GM18505 (cell line): ENCODE measurements around the gene NAA11.

Source experiments
- ATAC-seq: cut with Tn5 transposase; IDR thresholded peaks from one replicate; pipeline ENCODE4 v1.9.1; 2021; ENCODE audit not compliant: unreplicated experiment
- POLR2A ChIP-seq: IDR thresholded peaks from 4 replicates; pipeline ENCODE4 v1.6.1; 2011; ENCODE audit warnings: borderline replicate concordance; ENCODE audit not compliant: insufficient read depth, insufficient read length; ENCODE audit errors: extremely low read depth

The NAA11 gene

GRCh38 chr4:79325864-79326328, at the start of gene NAA11:
TSS of gene NAA11 (minus strand) at chr4:79326061. CDS start at chr4:79325877, 184 bp downstream.
- no peak for ATAC-seq

GRCh38 chr4:79370026-79370425, 44.2 kb upstream of the NAA11 start:
- no peak for TF ChIP-seq POLR2A
- no peak for ATAC-seq

More at GRCh38 chr4:79325864-79326328, at the start of gene NAA11:
- no peak for TF ChIP-seq POLR2A

GRCh38 chr4:79367096-79367495, 41.2 kb upstream of the NAA11 start:
- no peak for ATAC-seq

GRCh38 chr4:79366422-79366821, 40.6 kb upstream of the NAA11 start:
- no peak for TF ChIP-seq POLR2A

More at GRCh38 chr4:79367096-79367495, 41.2 kb upstream of the NAA11 start:
- no peak for TF ChIP-seq POLR2A

GRCh38 chr4:79364061-79364460, 38.2 kb upstream of the NAA11 start:
- no peak for ATAC-seq

More at GRCh38 chr4:79366422-79366821, 40.6 kb upstream of the NAA11 start:
- no peak for ATAC-seq

GRCh38 chr4:79362626-79363025, 36.8 kb upstream of the NAA11 start:
- ATAC-seq = no peak
- TF ChIP-seq POLR2A = no peak

More at GRCh38 chr4:79364061-79364460, 38.2 kb upstream of the NAA11 start:
- no peak for TF ChIP-seq POLR2A

GRCh38 chr4:79360006-79360405, 34.1 kb upstream of the NAA11 start:
- no peak for TF ChIP-seq POLR2A
- no peak for ATAC-seq

GRCh38 chr4:79358438-79358837, 32.6 kb upstream of the NAA11 start:
- no peak for ATAC-seq
- no peak for TF ChIP-seq POLR2A

GRCh38 chr4:79357365-79357764, 31.5 kb upstream of the NAA11 start:
- ATAC-seq = no peak
- TF ChIP-seq POLR2A = no peak

- no peak for ATAC-seq
Observed at GRCh38 chr4:79353075-79353474, 27.2 kb upstream of the NAA11 start.

GRCh38 chr4:79348405-79348804, 22.5 kb upstream of the NAA11 start:
- no peak for ATAC-seq
- no peak for TF ChIP-seq POLR2A

More at GRCh38 chr4:79353075-79353474, 27.2 kb upstream of the NAA11 start:
- no peak for TF ChIP-seq POLR2A

GRCh38 chr4:79341893-79342653, 16.2 kb upstream of the NAA11 start:
- ATAC-seq = no peak
- TF ChIP-seq POLR2A = no peak

GRCh38 chr4:79340568-79340967, 14.7 kb upstream of the NAA11 start:
- TF ChIP-seq POLR2A = no peak
- ATAC-seq = no peak

- TF ChIP-seq POLR2A = no peak
- ATAC-seq = no peak
Observed at GRCh38 chr4:79338148-79338547, 12.3 kb upstream of the NAA11 start.
